Left cardiac atrium (tissue), 4 donors: ENCODE results near the gene STK24. TPM values are rescaled to one million over a fixed set of nuclear protein-coding genes. Genes with fewer than 3 reads are reported as not detected.
"Not testable (repeated sequence)": the region's sequence is repeated elsewhere in the genome, so short reads cannot be mapped to it uniquely, and the experiment has no call there.

Experiments
- ATAC-seq, 2 donors: fragments of 200-7000 bp; cut with Tn5 transposase; one replicate each; pipeline ENCODE4 v1.9.1; 2020; ENCODE audit warnings: mild to moderate bottlenecking in 2 of 2, moderate library complexity in 2 of 2
- DNase-seq: peaks from one replicate; pipeline ENCODE4 v3.0.0-alpha.2; 2020
- intact Hi-C, 2 donors: fragments of 100-400 bp; cut with DNase I; formaldehyde crosslinking; loops; one replicate each; pipeline versions ENCODE4 v1.14.1 to v1.15.1; 2022 to 2023
- total RNA-seq, 2 donors: library from RNA; stranded (reverse); fragmentation: NEBNext Ultra II Directional; extraction: Animal tissue kit (Norgen Biotek cat#: 25700); gene quantifications; one replicate each; pipeline ENCODE4 v1.2.1, GENCODE V29; 2021
- donor health status: DM: no; HTN: yes; CAD: no.
- donor health status: DM: no; HTN: yes; CAD: no; lungs with severe emphysema.
- donor health status: DM: yes; HTN: yes; CAD: no.
- donor health status: Dilated cardiomyopathy.

The STK24 gene
- total RNA-seq, 2 donors from 2014 or later, result 57.6 to 62.2 TPM

DNA sequence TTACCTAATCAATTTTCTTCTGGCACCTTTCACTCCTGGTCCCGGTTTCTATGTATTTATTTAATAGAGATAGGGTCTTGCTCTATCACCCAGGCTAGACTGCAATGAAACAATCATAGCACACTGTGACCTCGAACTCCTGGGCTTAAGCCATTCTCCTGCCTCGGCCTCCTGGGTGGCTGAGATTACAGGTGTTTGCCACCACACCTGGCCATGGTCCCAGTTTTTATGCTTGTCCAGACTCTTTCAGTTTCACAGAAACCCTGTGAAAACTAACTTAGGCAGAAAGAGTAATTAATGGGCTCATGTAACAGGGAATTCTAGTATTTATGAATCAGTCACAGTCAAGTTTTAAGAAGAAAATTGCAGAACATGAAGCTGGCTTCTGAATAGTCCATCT lies 9.0 kb upstream of the STK24 start:
- ATAC-seq, result no peak
- DNase-seq, result no peak
- intact Hi-C loops, result loop anchor here in 1 of 2 donors (10.0 kb wide), 1 partner anchor 141 kb away; no protein-coding TSS in a partner anchor

DNA sequence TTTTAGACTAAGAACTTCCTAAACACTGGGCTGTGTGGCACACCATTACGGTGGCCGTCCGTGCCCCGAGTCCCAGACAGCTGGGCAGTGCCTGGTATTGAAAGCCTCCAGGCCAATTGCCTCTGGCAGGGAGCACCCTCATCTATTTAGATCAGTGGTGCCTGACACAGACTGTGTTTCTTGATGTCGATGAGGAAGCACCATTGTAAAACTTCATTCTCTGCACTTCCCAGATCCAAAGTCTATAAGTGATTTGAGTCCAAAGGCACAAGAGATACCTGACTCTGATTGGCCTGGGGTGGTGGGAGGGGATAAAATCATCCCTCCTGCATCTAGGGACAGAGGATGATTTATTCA lies 8.5 kb upstream of the STK24 start:
- ATAC-seq (peak in 1 of 2 donors; percentile 36), DNase-seq (no peak)
- intact Hi-C loops, result loop anchor here in 1 of 2 donors (10.0 kb wide), 1 partner anchor 141 kb away; no protein-coding TSS in a partner anchor

GRCh38 chr13:98584668-98585397 lies 7.9 kb upstream of the STK24 start:
- ATAC-seq (peak in 1 of 2 donors; percentile 25), DNase-seq (no peak)
- intact Hi-C loops, result loop anchor here in 1 of 2 donors (10.0 kb wide), 1 partner anchor 140 kb away; no protein-coding TSS in a partner anchor

GRCh38 chr13:98582947-98583346 lies 6.0 kb upstream of the STK24 start:
- no peak for ATAC-seq
- intact Hi-C loops, result loop anchor here in 1 of 2 donors (10.0 kb wide), 1 partner anchor 138 kb away; no protein-coding TSS in a partner anchor
- DNase-seq, result no peak

GRCh38 chr13:98581971-98582702 lies 5.2 kb upstream of the STK24 start:
- intact Hi-C loops, result loop anchor here in 1 of 2 donors (10.0 kb wide), 1 partner anchor 137 kb away; no protein-coding TSS in a partner anchor
- ATAC-seq (peak in 1 of 2 donors; percentile 7), DNase-seq (no peak)

DNA sequence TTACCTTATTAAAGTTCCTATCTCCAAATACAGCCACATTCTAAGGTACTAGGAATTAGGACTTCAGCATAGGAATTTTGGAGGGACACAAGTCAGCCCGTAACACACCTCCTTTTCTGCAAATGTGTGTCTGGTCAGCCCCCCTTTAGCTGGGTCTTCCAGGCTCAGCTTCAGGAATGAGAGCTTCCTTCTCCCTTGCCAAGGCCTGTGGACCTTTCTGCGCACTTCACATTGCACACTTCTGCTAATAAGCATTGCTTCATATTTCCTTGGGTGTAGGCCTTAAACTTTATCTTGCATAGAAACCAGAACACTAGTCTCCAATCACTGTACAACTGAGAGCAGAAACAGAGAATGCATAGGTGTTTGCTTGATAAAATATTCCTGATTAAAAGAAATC lies 4.5 kb upstream of the STK24 start:
- ATAC-seq (no peak), DNase-seq (no peak)
- intact Hi-C loops, result loop anchor here in 1 of 2 donors (10.0 kb wide), 1 partner anchor 137 kb away; no protein-coding TSS in a partner anchor

- DNase-seq (no peak), ATAC-seq (no peak)
- intact Hi-C loops, result loop anchor here in 1 of 2 donors (10.0 kb wide), 1 partner anchor 136 kb away; no protein-coding TSS in a partner anchor
These were observed 3.5 kb upstream of the STK24 start for GRCh38 chr13:98580420-98580819.

- DNase-seq, result no peak
- intact Hi-C loops, result loop anchor here (5.0 to 10.0 kb wide), 4 partner anchors 73 to 106 kb away; no protein-coding TSS in a partner anchor
- peak in 1 of 2 donors; percentile 4 for ATAC-seq
These were observed 954 bp upstream of the STK24 start for GRCh38 chr13:98577836-98578285.

DNA sequence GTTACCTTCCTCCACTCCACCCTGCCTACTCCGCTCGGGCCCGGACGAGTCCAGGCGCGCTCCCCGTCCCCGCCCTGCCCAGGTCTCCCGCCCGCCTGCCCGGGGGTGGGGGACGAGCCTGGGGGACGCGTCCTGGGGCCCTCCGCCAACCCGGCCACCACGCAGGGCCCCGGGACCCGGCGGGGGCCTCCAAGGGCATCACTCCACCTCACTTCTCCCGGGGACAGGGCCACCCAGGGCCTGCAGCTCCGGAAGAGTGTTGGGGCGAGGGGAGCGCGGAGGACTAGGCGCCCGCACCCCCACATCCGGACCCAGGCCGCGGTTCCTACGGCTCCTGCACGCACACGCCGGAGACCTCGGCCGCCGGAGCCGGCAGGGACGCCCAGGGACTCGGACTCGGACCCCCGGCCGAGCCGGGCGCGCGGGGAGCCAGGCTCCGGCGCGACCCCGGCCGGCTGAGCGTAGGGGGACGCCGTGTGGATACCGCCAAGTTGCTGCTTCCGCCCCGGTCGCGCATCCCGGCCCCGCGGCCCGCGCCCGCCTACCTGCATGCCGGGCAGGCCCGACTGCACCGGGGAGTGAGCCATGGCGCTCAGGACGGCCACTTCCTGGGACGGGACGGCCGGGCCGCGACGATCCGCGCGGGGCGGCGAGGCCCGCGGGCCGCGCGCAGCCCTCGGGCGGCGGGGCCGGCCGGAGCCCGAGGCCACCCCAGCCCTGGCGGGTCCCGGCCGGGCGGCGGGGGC lies 534 bp downstream of the STK24 start:
- intact Hi-C loops, result loop anchor here (5.0 to 10.0 kb wide), 4 partner anchors 72 to 104 kb away; no protein-coding TSS in a partner anchor
- peak; percentile 73 to 78 for ATAC-seq
- DNase-seq, result peak; percentile 57

GRCh38 chr13:98575904-98576199 lies 1.1 kb downstream of the STK24 start:
- intact Hi-C loops, result loop anchor here (5.0 to 10.0 kb wide), 4 partner anchors 71 to 104 kb away; no protein-coding TSS in a partner anchor
- ATAC-seq, result no peak
- no peak for DNase-seq

DNA sequence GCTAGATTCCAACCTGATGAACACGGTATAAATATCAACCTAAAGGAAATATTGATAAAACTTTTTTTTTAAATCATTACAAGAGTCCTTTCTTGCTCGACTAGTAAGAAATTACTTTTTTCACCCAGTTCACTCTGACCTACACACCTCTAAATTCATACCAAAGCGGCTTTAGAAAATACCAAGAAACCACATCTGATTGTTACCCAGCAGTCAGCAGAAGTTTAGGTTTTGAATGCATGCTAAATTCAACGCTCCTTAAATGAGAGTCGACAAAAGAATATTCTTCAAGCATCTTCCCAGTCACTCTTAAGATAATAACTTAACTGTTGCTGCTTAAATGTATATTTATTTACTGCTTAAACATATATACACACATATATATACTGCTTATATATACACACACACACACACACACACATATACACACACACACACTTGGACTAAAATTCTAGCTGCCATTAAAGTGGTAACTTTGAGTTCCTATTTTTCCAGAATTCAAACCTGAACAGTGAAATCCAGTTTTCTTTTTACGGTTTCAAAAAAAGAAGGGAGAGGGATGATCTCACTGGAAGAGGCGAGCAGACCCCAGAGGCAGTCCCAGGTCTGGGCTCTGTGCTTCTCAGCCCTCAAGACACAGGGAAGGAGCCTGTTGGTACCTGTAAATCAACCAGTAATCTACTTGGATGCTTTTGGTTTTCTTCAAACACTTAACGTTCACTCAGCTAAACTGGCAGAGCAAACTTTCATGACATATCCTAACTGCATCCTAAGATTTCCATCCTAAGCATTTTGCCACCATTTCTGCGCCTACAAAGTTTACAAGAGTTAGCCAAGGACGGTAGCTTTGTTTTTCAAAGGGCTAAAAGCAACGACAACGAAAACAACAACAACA lies 1.7 kb downstream of the STK24 start:
- ATAC-seq (no peak), DNase-seq (no peak)
- intact Hi-C loops, result loop anchor here (5.0 to 10.0 kb wide), 4 partner anchors 70 to 103 kb away; no protein-coding TSS in a partner anchor

DNA sequence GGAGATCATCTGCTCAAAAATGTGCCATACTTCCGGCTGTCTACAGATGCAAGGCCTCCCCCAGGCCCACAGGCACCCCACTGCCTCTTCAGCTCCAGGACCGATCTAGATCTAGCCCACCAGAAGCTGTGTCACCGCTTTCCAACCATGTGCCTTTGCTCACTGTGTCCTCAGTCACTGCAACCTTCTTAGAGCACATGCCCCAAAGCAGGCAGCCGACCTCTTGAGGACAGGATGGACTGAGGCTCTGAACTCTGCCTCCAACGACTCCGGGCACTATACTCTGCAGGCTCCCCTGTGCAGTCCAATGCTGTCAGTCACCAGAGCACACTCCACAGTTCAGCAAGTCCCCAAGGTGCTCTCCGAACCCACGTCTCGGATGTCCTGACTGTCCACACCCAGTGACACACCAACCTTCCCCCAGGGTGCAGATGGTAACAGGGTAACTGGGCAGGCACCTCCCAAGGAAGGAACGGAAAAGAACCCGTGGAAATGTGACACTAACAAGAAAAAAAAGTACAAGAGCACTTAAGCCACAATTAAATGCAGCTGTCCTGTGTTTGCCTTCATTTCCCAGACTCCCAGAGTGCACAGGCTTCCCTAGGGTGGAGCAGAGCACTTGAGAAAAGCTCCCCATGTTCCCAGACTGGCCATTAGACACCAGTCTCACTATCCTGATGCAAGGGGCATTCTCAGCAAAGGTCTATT lies 4.8 kb downstream of the STK24 start:
- ATAC-seq (no peak), DNase-seq (no peak)
- intact Hi-C loops, result loop anchor here (10.0 kb wide), 3 partner anchors 67 to 97 kb away; no protein-coding TSS in a partner anchor

DNA sequence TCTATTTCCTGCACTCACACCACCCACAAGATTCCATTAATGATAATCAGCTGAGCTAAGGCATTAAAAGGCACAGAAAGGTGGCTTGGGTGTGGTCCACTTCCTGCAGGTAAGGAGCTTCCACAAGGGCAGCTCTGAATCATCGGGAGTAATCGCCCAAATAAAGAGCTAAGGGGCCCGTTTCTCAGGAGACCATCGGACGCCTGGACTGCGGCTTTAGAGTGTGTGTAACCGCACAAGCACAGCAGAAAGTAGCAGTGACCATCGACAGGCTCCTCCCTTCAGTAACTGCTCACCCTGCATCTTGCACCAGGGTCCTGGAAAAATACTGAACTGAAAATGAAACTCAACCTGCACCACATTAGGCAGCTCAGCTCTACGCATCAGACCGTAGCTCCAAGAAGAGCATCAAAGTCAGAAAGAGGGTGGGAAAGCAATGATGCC lies 6.0 kb downstream of the STK24 start:
- peak in 1 of 2 donors; percentile 48 for ATAC-seq
- intact Hi-C loops, result loop anchor here (10.0 kb wide), 3 partner anchors 66 to 96 kb away; no protein-coding TSS in a partner anchor
- no peak for DNase-seq

- ATAC-seq, result peak in 1 of 2 donors; percentile 3
- intact Hi-C loops, result loop anchor here (10.0 kb wide), 3 partner anchors 65 to 95 kb away; no protein-coding TSS in a partner anchor
- DNase-seq, result not testable (repeated sequence)
These were observed 7.2 kb downstream of the STK24 start for GRCh38 chr13:98569494-98570367.

DNA sequence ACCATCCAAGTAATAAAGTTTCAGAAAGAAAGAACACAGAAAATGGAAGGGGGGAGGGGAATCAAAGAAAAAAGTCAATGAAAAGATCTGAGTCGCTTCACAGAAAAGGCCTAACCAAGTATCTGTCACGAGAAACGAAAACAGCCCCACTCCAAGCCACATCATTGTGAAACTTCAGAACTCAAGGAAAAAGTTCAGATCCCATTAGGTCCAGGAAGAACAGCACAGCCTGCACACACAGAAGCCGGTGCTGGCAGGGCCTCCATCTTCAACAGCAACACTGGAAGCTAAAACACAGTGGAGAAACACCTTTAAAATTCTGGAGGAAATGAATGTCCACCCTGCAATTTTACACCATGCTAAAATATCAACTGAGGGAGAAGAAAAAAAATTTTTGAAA lies 8.0 kb downstream of the STK24 start:
- intact Hi-C loops, result no loop called here
- DNase-seq (no peak), ATAC-seq (no peak)

DNA sequence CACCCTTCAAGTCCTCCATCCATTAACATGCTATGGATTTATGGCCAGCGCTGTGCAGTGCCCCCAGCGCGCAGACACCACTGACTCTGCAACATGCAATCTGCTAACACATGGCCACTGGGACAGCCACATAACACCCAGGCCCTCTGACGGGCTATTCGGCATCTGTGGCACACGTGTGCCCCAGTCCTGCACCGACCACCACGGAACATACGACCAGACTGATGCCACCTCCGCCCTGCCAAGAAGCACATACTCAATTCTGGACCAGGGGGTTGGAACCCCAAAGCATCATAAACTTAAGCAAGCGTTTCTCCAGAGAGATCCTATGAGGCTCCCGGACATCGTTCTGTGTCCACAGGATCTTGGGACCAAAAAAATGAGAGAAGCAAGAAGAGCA lies 9.8 kb downstream of the STK24 start:
- DNase-seq (no peak), ATAC-seq (no peak)
- intact Hi-C loops, result no loop called here
